Activated naive CD8-positive, alpha-beta T cell treated with anti-CD3 and anti-CD28 coated beads for 36 hours (primary cell): Measurements from ENCODE around the gene ERGIC1. TPM values are rescaled to one million over a fixed set of nuclear protein-coding genes. Genes with fewer than 3 reads are reported as not detected.
A peak's percentile ranks its signal among the peaks of the same experiment; 100 is the strongest.

Experiments used
- DNase-seq: peaks from one replicate; pipeline ENCODE4 v3.0.0; 2021
- H3K27ac Mint-ChIP-seq: one replicate; pipeline ENCODE4 v1.8.0; 2022; ENCODE audit warnings: mild to moderate bottlenecking, moderate library complexity, mixed read lengths
- H3K27me3 Mint-ChIP-seq: one replicate; pipeline ENCODE4 v1.8.0; 2022; ENCODE audit warnings: mild to moderate bottlenecking, mixed read lengths
- H3K36me3 Mint-ChIP-seq: one replicate; pipeline ENCODE4 v1.8.0; 2021; ENCODE audit warnings: mild to moderate bottlenecking, mixed read lengths
- H3K4me1 Mint-ChIP-seq: one replicate; pipeline ENCODE4 v1.8.0; 2021; ENCODE audit warnings: mixed read lengths
- H3K4me3 Mint-ChIP-seq: one replicate; pipeline ENCODE4 v1.8.0; 2022; ENCODE audit warnings: mild to moderate bottlenecking, moderate library complexity, mixed read lengths
- H3K9me3 Mint-ChIP-seq: one replicate; pipeline ENCODE4 v1.8.0; 2022; ENCODE audit warnings: mixed read lengths
- total RNA-seq, 2 experiments: library from RNA; stranded (reverse); gene quantifications; one replicate each; pipeline ENCODE4 v1.2.3, GENCODE V29; 2021

ERGIC1 gene
- total RNA-seq, 2 experiments from 2014 or later: 45.9 to 46.9 TPM

GRCh38 chr5:172908662-172909061 lies 74.6 kb downstream of the ERGIC1 start:
- Mint-ChIP-seq H3K27me3 (no peaks in the 10 kb centered on the region), H3K4me3 (no peak overlapping the region), H3K9me3 (no peaks in the 10 kb centered on the region), H3K4me1 (peaks cover 6% of the 10 kb centered on the region), H3K36me3 (peaks cover 4% of the 10 kb centered on the region), H3K27ac (no peak overlapping the region)
- DNase-seq: no peak

GRCh38 chr5:172909931-172910502 lies 76.0 kb downstream of the ERGIC1 start:
- H3K9me3 Mint-ChIP-seq: no peaks in the 10 kb centered on the region
- DNase-seq: no peak
- no peaks in the 10 kb centered on the region for H3K27me3 Mint-ChIP-seq

GRCh38 chr5:172910828-172911627 lies 77.0 kb downstream of the ERGIC1 start:
- DNase-seq: no peak
- Mint-ChIP-seq H3K27me3 (no peaks in the 10 kb centered on the region), H3K4me1 (peaks cover 6% of the 10 kb centered on the region), H3K9me3 (no peaks in the 10 kb centered on the region), H3K36me3 (peaks cover 8% of the 10 kb centered on the region), H3K27ac (no peak overlapping the region), H3K4me3 (no peak overlapping the region)

More at GRCh38 chr5:172909931-172910502, 76.0 kb downstream of the ERGIC1 start:
- H3K27ac Mint-ChIP-seq: no peak overlapping the region
- H3K4me3 Mint-ChIP-seq: no peak overlapping the region
- peaks cover 4% of the 10 kb centered on the region for H3K36me3 Mint-ChIP-seq
- peaks cover 6% of the 10 kb centered on the region for H3K4me1 Mint-ChIP-seq

GRCh38 chr5:172911628-172911880 lies 77.5 kb downstream of the ERGIC1 start:
- no peak overlapping the region for H3K27ac Mint-ChIP-seq
- H3K4me3 Mint-ChIP-seq: no peak overlapping the region
- H3K36me3 Mint-ChIP-seq: peaks cover 9% of the 10 kb centered on the region

GRCh38 chr5:172911976-172912375 lies 77.9 kb downstream of the ERGIC1 start:
- no peaks in the 10 kb centered on the region for H3K9me3 Mint-ChIP-seq
- H3K36me3 Mint-ChIP-seq: peaks cover 9% of the 10 kb centered on the region
- H3K27ac Mint-ChIP-seq: no peak overlapping the region
- no peaks in the 10 kb centered on the region for H3K27me3 Mint-ChIP-seq
- no peak overlapping the region for H3K4me3 Mint-ChIP-seq
- H3K4me1 Mint-ChIP-seq: no peaks in the 10 kb centered on the region
- no peak for DNase-seq

More at GRCh38 chr5:172911628-172911880, 77.5 kb downstream of the ERGIC1 start:
- Mint-ChIP-seq H3K9me3 (no peaks in the 10 kb centered on the region), H3K27me3 (no peaks in the 10 kb centered on the region), H3K4me1 (peaks cover under 1% of the 10 kb centered on the region)
- no peak for DNase-seq

GRCh38 chr5:172913117-172913850 lies 79.2 kb downstream of the ERGIC1 start:
- no peaks in the 10 kb centered on the region for H3K27me3 Mint-ChIP-seq
- no peak overlapping the region for H3K27ac Mint-ChIP-seq
- peaks cover 9% of the 10 kb centered on the region for H3K36me3 Mint-ChIP-seq
- DNase-seq: no peak
- no peak overlapping the region for H3K4me3 Mint-ChIP-seq
- H3K9me3 Mint-ChIP-seq: no peaks in the 10 kb centered on the region
- peaks cover 5% of the 10 kb centered on the region for H3K4me1 Mint-ChIP-seq

GRCh38 chr5:172915514-172915913 lies 81.5 kb downstream of the ERGIC1 start:
- H3K36me3 Mint-ChIP-seq: peaks cover 10% of the 10 kb centered on the region
- H3K4me1 Mint-ChIP-seq: peaks cover 15% of the 10 kb centered on the region
- no peaks in the 10 kb centered on the region for H3K27me3 Mint-ChIP-seq
- H3K9me3 Mint-ChIP-seq: no peaks in the 10 kb centered on the region
- no peak for DNase-seq
- H3K27ac Mint-ChIP-seq: no peak overlapping the region
- no peak overlapping the region for H3K4me3 Mint-ChIP-seq

GRCh38 chr5:172918421-172919371 lies 84.6 kb downstream of the ERGIC1 start:
- Mint-ChIP-seq H3K9me3 (no peaks in the 10 kb centered on the region), H3K36me3 (peaks cover 9% of the 10 kb centered on the region), H3K27ac (peak overlapping the region; percentile 83), H3K27me3 (no peaks in the 10 kb centered on the region), H3K4me3 (peak overlapping the region; percentile 69), H3K4me1 (peaks cover 17% of the 10 kb centered on the region)
- peak; percentile 28 for DNase-seq

GRCh38 chr5:172919525-172920446 lies 85.7 kb downstream of the ERGIC1 start:
- no peaks in the 10 kb centered on the region for H3K9me3 Mint-ChIP-seq
- H3K4me3 Mint-ChIP-seq: no peak overlapping the region
- DNase-seq: no peak
- peaks cover 9% of the 10 kb centered on the region for H3K36me3 Mint-ChIP-seq
- peaks cover 17% of the 10 kb centered on the region for H3K4me1 Mint-ChIP-seq
- H3K27me3 Mint-ChIP-seq: no peaks in the 10 kb centered on the region
- no peak overlapping the region for H3K27ac Mint-ChIP-seq

GRCh38 chr5:172920447-172920849 lies 86.4 kb downstream of the ERGIC1 start:
- DNase-seq: no peak
- H3K27me3 Mint-ChIP-seq: no peaks in the 10 kb centered on the region
- H3K27ac Mint-ChIP-seq: no peak overlapping the region
- H3K36me3 Mint-ChIP-seq: peaks cover 9% of the 10 kb centered on the region
- H3K4me3 Mint-ChIP-seq: no peak overlapping the region
- peaks cover 17% of the 10 kb centered on the region for H3K4me1 Mint-ChIP-seq
- no peaks in the 10 kb centered on the region for H3K9me3 Mint-ChIP-seq

GRCh38 chr5:172920995-172921394 lies 86.9 kb downstream of the ERGIC1 start:
- no peak for DNase-seq
- peaks cover 5% of the 10 kb centered on the region for H3K36me3 Mint-ChIP-seq

GRCh38 chr5:172921906-172922305 lies 87.9 kb downstream of the ERGIC1 start:
- no peaks in the 10 kb centered on the region for H3K27me3 Mint-ChIP-seq
- H3K4me3 Mint-ChIP-seq: no peak overlapping the region
- H3K4me1 Mint-ChIP-seq: peaks cover 17% of the 10 kb centered on the region
- no peaks in the 10 kb centered on the region for H3K9me3 Mint-ChIP-seq
- no peak for DNase-seq
- H3K27ac Mint-ChIP-seq: no peak overlapping the region
- peaks cover 4% of the 10 kb centered on the region for H3K36me3 Mint-ChIP-seq

More at GRCh38 chr5:172920995-172921394, 86.9 kb downstream of the ERGIC1 start:
- Mint-ChIP-seq H3K9me3 (no peaks in the 10 kb centered on the region), H3K4me1 (peaks cover 17% of the 10 kb centered on the region), H3K4me3 (no peak overlapping the region), H3K27me3 (no peaks in the 10 kb centered on the region), H3K27ac (no peak overlapping the region)

- Mint-ChIP-seq H3K9me3 (no peaks in the 10 kb centered on the region), H3K4me3 (no peak overlapping the region), H3K27ac (no peak overlapping the region), H3K27me3 (no peaks in the 10 kb centered on the region), H3K4me1 (peaks cover 10% of the 10 kb centered on the region), H3K36me3 (peaks cover 4% of the 10 kb centered on the region)
- DNase-seq: no peak
These were observed 89.5 kb downstream of the ERGIC1 start for GRCh38 chr5:172923539-172923938.
